GM20000 (cell line): ENCODE data around the gene GPAM.
"Not testable (repeated sequence)": the region's sequence is repeated elsewhere in the genome, so short reads cannot be mapped to it uniquely, and the experiment has no call there.

ENCODE experiments used
- DNase-seq: peaks from one replicate; pipeline ENCODE4 v3.0.0; 2012; ENCODE audit warnings: low spot score
- TF ChIP-seq, protein P1 (sequence below): IDR thresholded peaks from 2 replicates; pipeline ENCODE4 v1.5.1; 2012; ENCODE audit warnings: mild to moderate bottlenecking, control low read depth; ENCODE audit errors: extremely low read depth, missing control alignments

GPAM gene

DNA sequence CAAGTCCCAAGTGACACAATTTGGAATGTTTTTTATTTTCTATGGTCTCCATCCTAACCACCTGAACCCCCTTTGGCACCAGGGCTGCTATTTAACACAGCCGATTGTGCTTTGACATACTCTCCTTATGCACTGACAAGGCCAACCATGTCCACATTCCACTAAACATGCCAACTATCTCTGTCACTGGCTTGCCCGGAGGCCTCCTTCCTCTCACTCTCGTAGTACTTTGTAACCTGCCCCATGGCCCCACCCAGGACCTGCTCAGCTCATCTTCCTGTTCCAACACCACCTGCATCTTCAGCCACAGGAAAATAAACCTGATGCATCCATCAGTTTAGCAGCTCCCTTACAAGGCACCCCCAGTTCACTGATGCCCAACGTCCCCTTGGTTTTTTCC is 63.1 kb downstream of the GPAM start:
- no peak for DNase-seq
- TF ChIP-seq, protein P1, sequence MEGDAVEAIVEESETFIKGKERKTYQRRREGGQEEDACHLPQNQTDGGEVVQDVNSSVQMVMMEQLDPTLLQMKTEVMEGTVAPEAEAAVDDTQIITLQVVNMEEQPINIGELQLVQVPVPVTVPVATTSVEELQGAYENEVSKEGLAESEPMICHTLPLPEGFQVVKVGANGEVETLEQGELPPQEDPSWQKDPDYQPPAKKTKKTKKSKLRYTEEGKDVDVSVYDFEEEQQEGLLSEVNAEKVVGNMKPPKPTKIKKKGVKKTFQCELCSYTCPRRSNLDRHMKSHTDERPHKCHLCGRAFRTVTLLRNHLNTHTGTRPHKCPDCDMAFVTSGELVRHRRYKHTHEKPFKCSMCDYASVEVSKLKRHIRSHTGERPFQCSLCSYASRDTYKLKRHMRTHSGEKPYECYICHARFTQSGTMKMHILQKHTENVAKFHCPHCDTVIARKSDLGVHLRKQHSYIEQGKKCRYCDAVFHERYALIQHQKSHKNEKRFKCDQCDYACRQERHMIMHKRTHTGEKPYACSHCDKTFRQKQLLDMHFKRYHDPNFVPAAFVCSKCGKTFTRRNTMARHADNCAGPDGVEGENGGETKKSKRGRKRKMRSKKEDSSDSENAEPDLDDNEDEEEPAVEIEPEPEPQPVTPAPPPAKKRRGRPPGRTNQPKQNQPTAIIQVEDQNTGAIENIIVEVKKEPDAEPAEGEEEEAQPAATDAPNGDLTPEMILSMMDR = no peak

- TF ChIP-seq, protein P1 = peak; percentile 82
Measured at GRCh38 chr10:112115781-112116385, 67.7 kb downstream of the GPAM start.

DNA sequence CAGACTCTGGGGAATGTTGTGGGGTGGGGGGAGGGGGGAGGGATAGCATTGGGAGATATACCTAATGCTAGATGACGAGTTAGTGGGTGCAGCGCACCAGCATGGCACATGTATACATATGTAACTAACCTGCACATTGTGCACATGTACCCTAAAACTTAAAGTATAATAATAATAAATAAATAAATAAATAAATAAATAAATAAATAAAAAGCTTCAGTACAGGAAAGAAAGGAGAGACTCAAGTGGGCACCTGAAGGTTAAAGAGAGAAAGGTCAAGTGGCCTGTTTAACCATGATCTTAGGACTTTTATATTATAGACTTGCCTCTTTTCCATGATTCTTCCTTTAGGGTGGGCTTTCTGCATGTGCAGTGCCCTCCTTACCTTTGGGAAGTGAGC is 73.8 kb downstream of the GPAM start:
- not testable (repeated sequence) for DNase-seq

More at GRCh38 chr10:112115781-112116385, 67.7 kb downstream of the GPAM start:
- peak; percentile 74 for DNase-seq
